WTC11 (cell line): ENCODE results near the gene ZPLD1. TPM values are rescaled to one million over a fixed set of nuclear protein-coding genes. Genes with fewer than 3 reads are reported as not detected.
A peak's percentile ranks its signal among the peaks of the same experiment; 100 is the strongest.

Source experiments
- ATAC-seq: fragments of 200-7000 bp; cut with Tn5 transposase; 2 replicates; pipeline ENCODE4 v1.10.0; 2021; ENCODE audit warnings: mild to moderate bottlenecking, moderate library complexity
- CTCF ChIA-PET: fragments of 300-600 bp; sonication (Branson Sonifier 250); formaldehyde crosslinking; loops from one replicate; lab custom pipeline; 2021; ENCODE audit warnings: antibody characterized with exemption; lab: Charles Lee
- POLR2A ChIA-PET: fragments of 350-600 bp; sonication (Branson Sonifier 250); formaldehyde crosslinking; loops from one replicate; lab custom pipeline; 2021; ENCODE audit warnings: antibody characterized with exemption; lab: Charles Lee
- DNase-seq: peaks from one replicate; pipeline ENCODE4 v3.0.0; 2021; ENCODE audit warnings: low spot score
- H3K27ac Mint-ChIP-seq: 2 replicates; pipeline ENCODE4 v1.8.0; 2021; ENCODE audit warnings: mixed read lengths
- H3K27me3 Mint-ChIP-seq: 2 replicates; pipeline ENCODE4 v1.8.0; 2021; ENCODE audit warnings: low read depth, mild to moderate bottlenecking, moderate library complexity, mixed read lengths
- H3K36me3 Mint-ChIP-seq: 2 replicates; pipeline ENCODE4 v1.8.0; 2021; ENCODE audit warnings: mixed read lengths
- H3K4me1 Mint-ChIP-seq: 2 replicates; pipeline ENCODE4 v1.8.0; 2022; ENCODE audit warnings: mixed read lengths
- H3K4me3 Mint-ChIP-seq: 2 replicates; pipeline ENCODE4 v1.8.0; 2021; ENCODE audit warnings: mild to moderate bottlenecking, moderate library complexity, mixed read lengths
- H3K9me3 Mint-ChIP-seq: 2 replicates; pipeline ENCODE4 v1.8.0; 2021; ENCODE audit warnings: mixed read lengths
- AR ChIP-seq: fragments of 250-450 bp; sonication (Bioruptor Pico); IDR thresholded peaks from 2 replicates; pipeline ENCODE4 v1.9.0; 2021; ENCODE audit warnings: mild to moderate bottlenecking
- ATF1 ChIP-seq: sonication (generic); formaldehyde crosslinking; IDR thresholded peaks from 2 replicates; pipeline ENCODE4 v1.8.1; 2023; ENCODE audit warnings: mild to moderate bottlenecking, moderate library complexity, missing genetic modification reagents
- CBFB ChIP-seq: sonication (generic); formaldehyde crosslinking; IDR thresholded peaks from 2 replicates; pipeline ENCODE4 v1.8.1; 2022; ENCODE audit warnings: mild to moderate bottlenecking, low read depth, missing genetic modification reagents
- CREM ChIP-seq: sonication (generic); formaldehyde crosslinking; IDR thresholded peaks from 2 replicates; pipeline ENCODE4 v1.8.1; 2022; ENCODE audit warnings: mild to moderate bottlenecking, missing genetic modification reagents, moderate library complexity
- ELF4 ChIP-seq: sonication (generic); formaldehyde crosslinking; IDR thresholded peaks from 2 replicates; pipeline ENCODE4 v1.8.1; 2022; ENCODE audit warnings: low read depth, mild to moderate bottlenecking, moderate library complexity, missing genetic modification reagents
- FOXJ3 ChIP-seq: sonication (generic); formaldehyde crosslinking; IDR thresholded peaks from 2 replicates; pipeline ENCODE4 v1.9.0; 2021; ENCODE audit warnings: missing genetic modification reagents, mild to moderate bottlenecking, borderline replicate concordance
- FOXP4 ChIP-seq: sonication (generic); formaldehyde crosslinking; IDR thresholded peaks from 2 replicates; pipeline ENCODE4 v1.8.0; 2022; ENCODE audit warnings: mild to moderate bottlenecking, missing genetic modification reagents
- GABPB1 ChIP-seq: sonication (generic); formaldehyde crosslinking; IDR thresholded peaks from 2 replicates; pipeline ENCODE4 v1.8.1; 2023; ENCODE audit warnings: mild to moderate bottlenecking, missing genetic modification reagents
- KAT7 ChIP-seq: sonication (generic); formaldehyde crosslinking; IDR thresholded peaks from 2 replicates; pipeline ENCODE4 v1.8.1; 2023; ENCODE audit warnings: missing genetic modification reagents, mild to moderate bottlenecking, borderline replicate concordance
- SP1 ChIP-seq: sonication (generic); formaldehyde crosslinking; conservative IDR thresholded peaks from 2 replicates; pipeline ENCODE4 v1.8.1; 2022; ENCODE audit warnings: missing genetic modification reagents
- TCF7 ChIP-seq: sonication (generic); formaldehyde crosslinking; IDR thresholded peaks from 2 replicates; pipeline ENCODE4 v1.8.0; 2022; ENCODE audit warnings: mild to moderate bottlenecking, low read depth, missing genetic modification reagents, moderate library complexity
- TEAD1 ChIP-seq: sonication (generic); formaldehyde crosslinking; IDR thresholded peaks from 2 replicates; pipeline ENCODE4 v1.8.0; 2022; ENCODE audit warnings: mild to moderate bottlenecking, missing genetic modification reagents
- TP53 ChIP-seq: sonication (generic); formaldehyde crosslinking; IDR thresholded peaks from 2 replicates; pipeline ENCODE4 v1.8.1; 2023; ENCODE audit warnings: mild to moderate bottlenecking, missing genetic modification reagents
- USF1 ChIP-seq: sonication (generic); formaldehyde crosslinking; IDR thresholded peaks from 2 replicates; pipeline ENCODE4 v1.8.0; 2022; ENCODE audit warnings: mild to moderate bottlenecking, missing genetic modification reagents
- ZBTB21 ChIP-seq: sonication (generic); formaldehyde crosslinking; IDR thresholded peaks from 2 replicates; pipeline ENCODE4 v1.8.1; 2023; ENCODE audit warnings: mild to moderate bottlenecking, missing genetic modification reagents, borderline replicate concordance
- ZBTB43 ChIP-seq: sonication (generic); formaldehyde crosslinking; IDR thresholded peaks from 2 replicates; pipeline ENCODE4 v1.8.1; 2023; ENCODE audit warnings: mild to moderate bottlenecking, missing genetic modification reagents
- ZNF219 ChIP-seq: sonication (generic); formaldehyde crosslinking; IDR thresholded peaks from 2 replicates; pipeline ENCODE4 v1.8.0; 2023; ENCODE audit warnings: missing genetic modification reagents, mild to moderate bottlenecking, borderline replicate concordance
- ZNF232 ChIP-seq: sonication (generic); formaldehyde crosslinking; IDR thresholded peaks from 2 replicates; pipeline ENCODE4 v1.8.0; 2022; ENCODE audit warnings: mild to moderate bottlenecking, missing genetic modification reagents
- ZNF317 ChIP-seq: sonication (generic); formaldehyde crosslinking; IDR thresholded peaks from 2 replicates; pipeline ENCODE4 v1.8.1; 2023; ENCODE audit warnings: low read depth, mild to moderate bottlenecking, moderate library complexity, missing genetic modification reagents, borderline replicate concordance
- total RNA-seq: library from RNA; stranded (reverse); gene quantifications from 3 replicates; pipeline ENCODE4 v1.2.3, GENCODE V29; 2021
- TF ChIP-seq, protein P1 (sequence below): sonication (generic); formaldehyde crosslinking; IDR thresholded peaks from 2 replicates; pipeline ENCODE4 v1.8.1; 2023; ENCODE audit warnings: mild to moderate bottlenecking, missing genetic modification reagents, moderate library complexity
- TF ChIP-seq, protein P2 (sequence below): sonication (generic); formaldehyde crosslinking; conservative IDR thresholded peaks from 2 replicates; pipeline ENCODE4 v1.8.1; 2023; ENCODE audit warnings: mild to moderate bottlenecking, low read depth, missing genetic modification reagents, moderate library complexity
- TF ChIP-seq, protein P3 (sequence below): sonication (generic); formaldehyde crosslinking; IDR thresholded peaks from 2 replicates; pipeline ENCODE4 v1.8.0; 2022; ENCODE audit warnings: mild to moderate bottlenecking, missing genetic modification reagents

The ZPLD1 gene
- total RNA-seq, 1 experiment from 2014 or later, result not detected

DNA sequence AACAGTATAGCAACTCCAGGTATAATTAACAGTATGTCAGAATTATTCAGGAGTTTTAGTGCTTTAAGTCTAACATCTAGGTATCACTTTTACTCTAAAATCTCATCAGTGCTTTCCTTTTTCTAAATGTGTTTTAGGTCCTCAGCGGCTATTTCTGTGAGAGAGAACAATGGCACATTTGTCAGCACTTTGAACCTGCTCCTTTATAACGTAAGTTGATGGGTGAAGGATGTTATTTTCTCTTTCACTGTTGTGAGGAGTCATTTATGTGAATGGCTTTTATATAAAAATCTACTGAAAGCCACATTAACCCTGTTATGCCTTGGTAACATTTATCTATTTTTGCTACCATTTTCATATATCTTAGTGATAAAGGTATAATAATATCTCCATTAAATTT is 22.8 kb downstream of the ZPLD1 start (continued):
- TF ChIP-seq USF1, result no peak
- TF ChIP-seq ZNF232, result no peak
- TF ChIP-seq SP1 (CRISPR knock-in tag), result no peak
- TF ChIP-seq ELF4 (CRISPR knock-in tag), result no peak
- no peak for TF ChIP-seq ZNF219 (CRISPR knock-in tag)
- no peak for TF ChIP-seq ATF1 (CRISPR knock-in tag)
- TF ChIP-seq GABPB1 (CRISPR knock-in tag), result no peak
- TF ChIP-seq, protein P1, sequence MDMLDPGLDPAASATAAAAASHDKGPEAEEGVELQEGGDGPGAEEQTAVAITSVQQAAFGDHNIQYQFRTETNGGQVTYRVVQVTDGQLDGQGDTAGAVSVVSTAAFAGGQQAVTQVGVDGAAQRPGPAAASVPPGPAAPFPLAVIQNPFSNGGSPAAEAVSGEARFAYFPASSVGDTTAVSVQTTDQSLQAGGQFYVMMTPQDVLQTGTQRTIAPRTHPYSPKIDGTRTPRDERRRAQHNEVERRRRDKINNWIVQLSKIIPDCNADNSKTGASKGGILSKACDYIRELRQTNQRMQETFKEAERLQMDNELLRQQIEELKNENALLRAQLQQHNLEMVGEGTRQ (CRISPR knock-in tag), result no peak
- TF ChIP-seq ZBTB21 (CRISPR knock-in tag), result no peak
- no peak for TF ChIP-seq FOXJ3 (CRISPR knock-in tag)
- TF ChIP-seq, all 79 proteins: peak for 0

GRCh38 chr3:102460579-102460978 is 25.8 kb downstream of the ZPLD1 start:
- Mint-ChIP-seq H3K27ac (no peak overlapping the region), H3K27me3 (no peaks in the 10 kb centered on the region), H3K9me3 (no peaks in the 10 kb centered on the region), H3K4me1 (no peaks in the 10 kb centered on the region), H3K4me3 (no peak overlapping the region), H3K36me3 (no peaks in the 10 kb centered on the region)
- no peak for DNase-seq
- ChIA-PET CTCF (interaction anchor here (1.0 kb wide), 1 partner anchor 9 kb away, joined by 3 read pairs; no protein-coding TSS in a partner anchor), POLR2A (no interaction called here)
- no peak for ATAC-seq
- TF ChIP-seq TP53 (no peak), KAT7 (CRISPR knock-in tag) (no peak), ZNF317 (CRISPR knock-in tag) (no peak), CREM (no peak), GABPB1 (CRISPR knock-in tag) (no peak)
- TF ChIP-seq, protein P2, sequence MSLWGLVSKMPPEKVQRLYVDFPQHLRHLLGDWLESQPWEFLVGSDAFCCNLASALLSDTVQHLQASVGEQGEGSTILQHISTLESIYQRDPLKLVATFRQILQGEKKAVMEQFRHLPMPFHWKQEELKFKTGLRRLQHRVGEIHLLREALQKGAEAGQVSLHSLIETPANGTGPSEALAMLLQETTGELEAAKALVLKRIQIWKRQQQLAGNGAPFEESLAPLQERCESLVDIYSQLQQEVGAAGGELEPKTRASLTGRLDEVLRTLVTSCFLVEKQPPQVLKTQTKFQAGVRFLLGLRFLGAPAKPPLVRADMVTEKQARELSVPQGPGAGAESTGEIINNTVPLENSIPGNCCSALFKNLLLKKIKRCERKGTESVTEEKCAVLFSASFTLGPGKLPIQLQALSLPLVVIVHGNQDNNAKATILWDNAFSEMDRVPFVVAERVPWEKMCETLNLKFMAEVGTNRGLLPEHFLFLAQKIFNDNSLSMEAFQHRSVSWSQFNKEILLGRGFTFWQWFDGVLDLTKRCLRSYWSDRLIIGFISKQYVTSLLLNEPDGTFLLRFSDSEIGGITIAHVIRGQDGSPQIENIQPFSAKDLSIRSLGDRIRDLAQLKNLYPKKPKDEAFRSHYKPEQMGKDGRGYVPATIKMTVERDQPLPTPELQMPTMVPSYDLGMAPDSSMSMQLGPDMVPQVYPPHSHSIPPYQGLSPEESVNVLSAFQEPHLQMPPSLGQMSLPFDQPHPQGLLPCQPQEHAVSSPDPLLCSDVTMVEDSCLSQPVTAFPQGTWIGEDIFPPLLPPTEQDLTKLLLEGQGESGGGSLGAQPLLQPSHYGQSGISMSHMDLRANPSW (CRISPR knock-in tag), result no peak

- no peaks in the 10 kb centered on the region for H3K4me1 Mint-ChIP-seq
- DNase-seq, result no peak
- CTCF ChIA-PET, result no interaction called here
Measured at GRCh38 chr3:102464261-102464660, 29.4 kb downstream of the ZPLD1 start.

DNA sequence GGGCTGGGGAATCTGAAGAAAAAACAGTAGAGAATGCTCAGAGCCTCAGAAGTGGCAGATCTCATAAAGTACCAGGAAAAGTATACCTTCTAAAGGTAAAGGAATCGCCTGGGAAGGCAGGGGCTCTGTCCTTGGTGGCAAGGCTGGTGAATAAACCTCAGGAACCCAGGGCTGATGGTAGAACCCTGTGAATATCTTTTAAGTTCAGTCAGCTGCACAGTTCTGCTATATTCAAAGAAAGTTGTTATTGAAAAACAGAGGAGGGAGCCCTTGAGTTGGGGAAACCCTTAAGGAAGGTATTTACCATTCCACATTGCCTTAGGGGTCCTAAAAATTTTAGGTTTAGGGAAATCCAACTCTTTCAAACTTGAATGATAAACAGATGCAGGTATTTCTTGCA is 31.2 kb downstream of the ZPLD1 start:
- DNase-seq, result no peak
- H3K27me3 Mint-ChIP-seq, result no peaks in the 10 kb centered on the region
- no peak overlapping the region for H3K27ac Mint-ChIP-seq
- ATAC-seq, result peak; percentile 52
- no peak overlapping the region for H3K4me3 Mint-ChIP-seq
- CTCF ChIA-PET, result interaction anchor here (1.1 to 1.7 kb wide), 3 partner anchors 64 to 237 kb away, joined by 3 to 8 read pairs (median 3); no protein-coding TSS in a partner anchor
- H3K36me3 Mint-ChIP-seq, result no peaks in the 10 kb centered on the region
- POLR2A ChIA-PET, result no interaction called here
- no peaks in the 10 kb centered on the region for H3K9me3 Mint-ChIP-seq
- no peaks in the 10 kb centered on the region for H3K4me1 Mint-ChIP-seq
- no peak for TF ChIP-seq FOXP4 (CRISPR knock-in tag)
- TF ChIP-seq, protein P3, sequence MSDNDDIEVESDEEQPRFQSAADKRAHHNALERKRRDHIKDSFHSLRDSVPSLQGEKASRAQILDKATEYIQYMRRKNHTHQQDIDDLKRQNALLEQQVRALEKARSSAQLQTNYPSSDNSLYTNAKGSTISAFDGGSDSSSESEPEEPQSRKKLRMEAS, result no peak
- no peak for TF ChIP-seq TEAD1
- no peak for TF ChIP-seq AR (CRISPR knock-in tag)
- TF ChIP-seq ZBTB43 (CRISPR knock-in tag), result no peak

More at GRCh38 chr3:102464261-102464660, 29.4 kb downstream of the ZPLD1 start:
- no peak overlapping the region for H3K4me3 Mint-ChIP-seq
- no peak for TF ChIP-seq TCF7 (CRISPR knock-in tag)
- no peak for TF ChIP-seq ZNF219 (CRISPR knock-in tag)
- TF ChIP-seq CBFB (CRISPR knock-in tag), result no peak
- TF ChIP-seq, all 79 proteins: peak for 0
- no peak overlapping the region for H3K27ac Mint-ChIP-seq
- no peaks in the 10 kb centered on the region for H3K9me3 Mint-ChIP-seq
- no peaks in the 10 kb centered on the region for H3K27me3 Mint-ChIP-seq
- POLR2A ChIA-PET, result no interaction called here
- H3K36me3 Mint-ChIP-seq, result no peaks in the 10 kb centered on the region
- no peak for ATAC-seq
